GM12873 (cell line): ENCODE data around the gene DAP.

ENCODE experiments used
- CTCF ChIP-seq: IDR thresholded peaks from 2 replicates; pipeline ENCODE4 v1.5.1; 2012; ENCODE audit warnings: low read depth, mild to moderate bottlenecking, moderate library complexity, low read length, control low read depth; ENCODE audit not compliant: insufficient read depth; ENCODE audit errors: missing control alignments

Gene DAP

DNA sequence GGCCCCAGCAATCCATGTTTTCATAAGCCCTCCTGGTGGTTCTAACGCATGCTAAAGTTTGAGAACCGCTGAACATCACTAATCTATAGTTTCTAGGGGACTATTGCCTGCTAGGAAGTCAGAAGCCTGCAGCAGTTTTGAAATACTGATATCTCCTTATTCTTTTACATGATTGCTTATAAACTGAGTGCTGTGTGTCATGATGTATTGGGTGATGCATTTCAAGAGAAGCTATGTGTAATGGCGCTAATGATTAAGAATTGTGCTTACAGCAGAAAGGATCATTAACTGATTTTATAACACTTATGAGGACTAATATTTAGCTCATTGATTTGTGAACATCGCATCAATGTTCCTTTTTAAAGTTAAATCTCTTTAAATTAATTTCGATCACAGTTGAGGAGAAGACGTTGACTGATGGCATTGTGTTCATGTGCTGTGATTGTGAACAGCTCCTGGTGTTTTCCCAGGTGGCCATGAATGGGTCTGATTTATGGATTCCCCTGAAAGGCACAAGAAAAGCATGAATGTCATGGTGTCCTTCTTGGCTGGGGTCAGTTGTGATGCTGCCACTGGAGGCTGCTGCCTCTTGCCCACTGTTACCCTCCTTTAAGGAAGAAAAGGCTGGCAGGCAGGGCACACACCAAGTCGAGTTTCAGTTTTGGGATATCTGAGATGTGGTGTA is 12.0 kb upstream of the DAP start:
- no peak for TF ChIP-seq CTCF

- no peak for TF ChIP-seq CTCF
Observed at GRCh38 chr5:10768328-10768899, 7.4 kb upstream of the DAP start.

- TF ChIP-seq CTCF: no peak
Observed at GRCh38 chr5:10762776-10763500, 1.9 kb upstream of the DAP start.

DNA sequence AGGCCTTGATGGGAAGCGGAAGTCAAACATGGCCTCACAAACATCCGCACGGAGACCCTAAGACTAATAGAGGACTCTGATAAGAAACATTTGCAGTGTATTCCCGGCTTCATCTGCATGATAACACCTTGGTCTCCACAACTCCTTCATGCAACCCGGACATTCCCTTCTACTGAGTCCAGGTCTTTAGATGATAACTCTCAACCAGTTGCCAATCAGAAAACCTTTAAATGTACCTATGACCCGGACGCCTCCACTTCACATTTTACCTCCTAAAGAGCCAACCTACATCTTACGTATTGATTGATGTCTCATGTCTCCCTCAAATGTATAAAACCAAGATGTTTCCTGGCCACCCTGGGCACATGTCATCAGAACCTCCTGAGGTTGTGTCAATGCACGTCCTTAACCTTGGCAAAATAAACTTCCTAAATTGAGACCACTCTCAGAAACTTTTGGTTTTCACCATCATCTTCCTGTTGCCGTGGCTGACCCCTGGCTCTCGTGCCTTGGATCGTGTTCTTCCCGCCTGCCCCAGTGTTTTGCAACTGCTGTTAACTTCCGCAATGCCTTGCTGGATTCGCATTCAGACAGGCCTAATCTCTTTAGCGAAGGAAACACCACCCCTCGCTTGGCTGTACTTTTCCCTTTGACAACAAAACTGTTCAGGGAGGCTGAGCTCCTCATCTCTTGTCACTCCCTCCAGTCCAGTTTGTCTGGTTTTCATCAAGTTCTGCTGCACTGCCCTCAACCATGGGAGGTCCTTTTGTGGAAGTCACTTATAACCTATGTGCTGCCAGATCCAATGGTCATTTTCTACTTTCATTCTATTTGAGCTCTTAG is 1.1 kb upstream of the DAP start:
- TF ChIP-seq CTCF: no peak

GRCh38 chr5:10760921-10761184 is 181 bp downstream of the DAP start:
- no peak for TF ChIP-seq CTCF

DNA sequence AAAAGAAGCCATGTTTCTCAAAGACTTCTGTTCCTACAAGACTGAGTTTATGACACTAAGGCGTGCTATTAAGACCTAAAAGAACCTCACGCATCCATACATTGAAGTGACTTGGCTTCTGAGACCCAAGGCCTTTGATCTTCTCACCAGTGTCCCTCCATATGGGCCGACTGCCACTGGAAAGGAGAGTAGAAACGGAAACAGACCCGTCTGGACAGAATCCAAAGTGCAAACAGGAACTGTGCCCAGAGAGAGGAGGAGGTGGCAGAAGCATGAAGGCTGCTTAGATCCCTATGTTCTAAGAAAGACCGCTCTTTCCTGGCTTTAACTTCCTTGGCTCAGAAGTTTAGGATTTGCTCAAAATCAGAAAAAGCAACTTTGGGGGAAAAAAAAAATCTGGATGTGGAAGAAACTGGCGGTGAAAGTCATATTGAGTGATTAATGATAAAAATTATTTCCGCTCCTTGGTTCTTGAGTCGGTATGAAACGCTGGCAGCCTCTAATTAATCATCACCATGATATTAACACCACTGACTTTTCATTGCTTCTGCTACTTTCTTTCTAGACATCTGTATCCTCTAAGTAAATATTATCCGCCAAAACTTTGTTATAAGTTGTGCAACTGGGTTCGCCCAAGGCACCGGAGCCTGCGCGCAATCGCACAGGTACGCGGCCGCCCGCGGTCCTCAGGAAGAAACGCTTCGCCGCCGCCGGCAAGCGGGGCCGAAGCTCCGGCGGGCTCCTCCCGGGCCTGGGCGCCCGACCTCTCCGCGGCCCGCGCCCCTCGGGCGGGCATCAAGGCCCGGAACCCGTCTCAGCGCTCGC is 726 bp downstream of the DAP start:
- TF ChIP-seq CTCF: no peak
